ENCODE results near the gene RTCA. TPM values are rescaled to one million over a fixed set of nuclear protein-coding genes. Genes with fewer than 3 reads are reported as not detected.
"Not testable (repeated sequence)": the region's sequence is repeated elsewhere in the genome, so short reads cannot be mapped to it uniquely, and the experiment has no call there.

Gene RTCA
- total RNA-seq, 2 donors from 2014 or later = 20.2 to 30.7 TPM

DNA sequence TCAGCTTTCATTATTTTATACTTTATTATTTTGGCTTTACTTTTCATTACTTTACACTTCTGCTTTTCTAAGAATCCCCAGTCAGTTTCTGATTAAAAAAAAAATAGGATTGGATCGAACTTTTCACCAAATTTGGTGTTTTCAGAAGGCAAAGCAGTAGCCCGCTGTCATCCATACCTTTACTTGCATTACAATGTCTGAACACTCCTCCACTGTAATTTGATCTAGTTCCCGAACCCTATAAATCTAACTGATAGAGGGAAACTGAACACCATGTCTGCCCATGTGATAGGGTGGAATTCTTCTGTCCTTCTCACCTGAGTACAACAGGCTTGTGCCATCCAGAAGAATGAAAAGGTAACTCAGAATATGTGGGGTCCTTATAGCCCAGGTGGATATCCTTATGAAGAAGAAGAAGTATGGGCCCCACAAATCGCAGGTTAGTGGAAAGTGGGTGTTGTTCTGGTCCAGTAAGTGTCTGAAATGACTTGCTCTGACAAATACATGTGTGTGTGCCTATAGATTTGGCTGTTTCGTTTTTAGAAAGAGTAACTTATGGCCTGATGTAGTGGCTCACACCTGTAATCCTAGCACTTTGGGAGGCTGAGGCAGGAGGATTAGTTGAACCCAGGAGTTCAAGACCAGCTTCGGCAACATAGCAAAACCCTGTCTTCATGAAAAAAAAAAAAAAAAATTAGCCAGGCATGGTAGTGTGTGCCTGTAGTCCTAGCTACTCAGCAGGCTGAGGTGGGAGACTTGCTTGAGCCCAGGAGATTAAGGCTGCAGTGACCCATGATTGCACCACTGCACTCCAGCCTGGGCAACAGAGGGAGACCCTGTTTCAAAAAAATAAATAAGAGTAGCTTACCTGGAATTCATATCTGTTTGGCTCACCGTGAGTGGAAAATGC, 59.7 kb downstream of the RTCA start:
- no peaks in the 10 kb centered on the region for H3K9me3 ChIP-seq
- H3K27me3 ChIP-seq = no peaks in the 10 kb centered on the region
- no peak for DNase-seq (ENCODE audit: low spot score)
- no peak overlapping the region for H3K27ac ChIP-seq
- H3K4me1 ChIP-seq = peaks cover 0 to 6% of the 10 kb centered on the region in 2 donors
- H3K36me3 ChIP-seq = no peaks in the 10 kb centered on the region
- no peak overlapping the region for H3K4me3 ChIP-seq
- TF ChIP-seq, protein P1, sequence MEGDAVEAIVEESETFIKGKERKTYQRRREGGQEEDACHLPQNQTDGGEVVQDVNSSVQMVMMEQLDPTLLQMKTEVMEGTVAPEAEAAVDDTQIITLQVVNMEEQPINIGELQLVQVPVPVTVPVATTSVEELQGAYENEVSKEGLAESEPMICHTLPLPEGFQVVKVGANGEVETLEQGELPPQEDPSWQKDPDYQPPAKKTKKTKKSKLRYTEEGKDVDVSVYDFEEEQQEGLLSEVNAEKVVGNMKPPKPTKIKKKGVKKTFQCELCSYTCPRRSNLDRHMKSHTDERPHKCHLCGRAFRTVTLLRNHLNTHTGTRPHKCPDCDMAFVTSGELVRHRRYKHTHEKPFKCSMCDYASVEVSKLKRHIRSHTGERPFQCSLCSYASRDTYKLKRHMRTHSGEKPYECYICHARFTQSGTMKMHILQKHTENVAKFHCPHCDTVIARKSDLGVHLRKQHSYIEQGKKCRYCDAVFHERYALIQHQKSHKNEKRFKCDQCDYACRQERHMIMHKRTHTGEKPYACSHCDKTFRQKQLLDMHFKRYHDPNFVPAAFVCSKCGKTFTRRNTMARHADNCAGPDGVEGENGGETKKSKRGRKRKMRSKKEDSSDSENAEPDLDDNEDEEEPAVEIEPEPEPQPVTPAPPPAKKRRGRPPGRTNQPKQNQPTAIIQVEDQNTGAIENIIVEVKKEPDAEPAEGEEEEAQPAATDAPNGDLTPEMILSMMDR (IDR thresholded peaks at IDR 0.05) = no peak

DNA sequence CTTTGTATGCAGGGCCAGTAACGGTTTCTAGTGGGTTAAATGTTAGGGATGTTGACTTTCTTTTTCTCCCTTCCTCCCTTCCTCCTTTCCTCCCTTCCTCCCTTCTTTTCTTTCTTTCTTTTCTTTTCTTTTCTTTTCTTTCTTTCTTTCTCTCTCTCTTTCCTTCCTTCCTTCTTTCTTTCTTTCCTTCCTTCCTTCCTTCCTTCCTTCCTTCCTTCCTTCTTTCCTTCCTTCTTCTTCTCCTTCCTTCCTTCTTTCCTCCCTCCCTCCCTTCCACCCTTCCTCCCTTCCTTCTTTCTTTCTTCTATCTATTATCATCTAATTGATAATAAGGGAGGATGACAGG, 60.3 kb downstream of the RTCA start:
- not testable (repeated sequence) for H3K9me3 ChIP-seq; H3K36me3 ChIP-seq; DNase-seq (ENCODE audit: low spot score); H3K27me3 ChIP-seq; H3K27ac ChIP-seq; H3K4me1 ChIP-seq; H3K4me3 ChIP-seq

DNA sequence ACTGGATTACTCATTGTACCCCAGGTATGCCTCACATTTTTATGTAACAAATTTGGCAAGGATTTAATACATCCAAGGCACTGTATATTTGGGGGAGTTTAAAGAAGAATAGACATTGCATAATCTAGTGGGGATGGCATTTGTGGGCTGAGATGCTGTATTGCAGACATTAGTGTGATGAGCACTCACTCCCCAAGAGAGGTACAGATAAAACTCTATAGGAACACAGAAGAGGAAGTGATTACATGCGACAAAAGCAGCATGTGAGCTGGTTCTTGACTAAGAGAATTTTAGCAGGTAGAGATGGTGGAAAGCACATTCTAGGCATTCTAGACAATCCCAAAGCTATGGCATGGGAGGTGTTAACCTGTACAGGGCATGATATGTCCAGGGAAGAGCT, 62.1 kb downstream of the RTCA start:
- H3K36me3 ChIP-seq = no peaks in the 10 kb centered on the region
- TF ChIP-seq, protein P1 (IDR thresholded peaks at IDR 0.05) = no peak
- no peak overlapping the region for H3K4me3 ChIP-seq
- H3K9me3 ChIP-seq = no peaks in the 10 kb centered on the region
- H3K27me3 ChIP-seq = no peaks in the 10 kb centered on the region
- no peak overlapping the region for H3K27ac ChIP-seq
- no peak for DNase-seq (ENCODE audit: low spot score)
- peaks cover 0 to 5% of the 10 kb centered on the region in 2 donors for H3K4me1 ChIP-seq

DNA sequence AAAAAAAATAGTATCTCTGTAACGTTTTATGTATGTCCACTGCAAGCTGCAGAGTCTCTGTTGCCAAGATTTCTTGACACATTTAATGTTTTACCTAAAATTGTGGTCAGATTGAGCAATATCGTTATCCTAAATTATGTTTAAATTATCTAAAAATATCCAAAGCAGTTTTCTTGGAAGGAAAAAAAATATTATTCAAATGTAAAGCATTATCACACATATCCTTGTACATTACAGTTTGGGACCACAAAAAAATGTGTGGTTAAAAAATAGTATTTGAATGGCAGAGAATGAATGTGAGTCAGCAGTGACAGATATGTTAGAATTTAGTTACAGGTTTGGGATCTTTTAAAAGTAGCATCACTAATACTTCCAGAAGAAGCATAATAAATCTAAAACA, 65.1 kb downstream of the RTCA start:
- not testable (repeated sequence) for H3K36me3 ChIP-seq; H3K27ac ChIP-seq; H3K27me3 ChIP-seq; H3K4me3 ChIP-seq; H3K9me3 ChIP-seq; DNase-seq (ENCODE audit: low spot score); H3K4me1 ChIP-seq

DNA sequence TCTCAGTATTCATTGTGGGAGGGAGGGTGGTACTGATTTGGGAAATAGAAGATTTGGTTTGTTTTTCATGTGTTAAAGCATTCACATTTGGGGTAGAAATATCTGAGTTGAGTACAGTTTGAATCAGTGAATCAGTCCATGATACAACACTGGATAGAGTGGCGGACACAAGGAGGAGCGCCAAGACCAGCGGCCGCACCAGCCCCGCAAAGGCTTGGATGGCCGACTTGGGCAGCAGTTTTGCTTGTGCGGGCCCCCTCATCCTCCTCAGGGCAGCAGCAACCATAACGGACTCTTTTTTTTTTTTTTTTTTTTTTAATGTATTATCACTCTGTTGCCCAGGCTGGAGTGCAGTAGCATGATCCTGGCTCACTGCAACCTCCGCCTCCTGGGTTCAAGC, 66.3 kb downstream of the RTCA start:
- Histone ChIP-seq H3K4me3 (no peak overlapping the region), H3K9me3 (no peaks in the 10 kb centered on the region), H3K27me3 (no peaks in the 10 kb centered on the region), H3K4me1 (no peaks in the 10 kb centered on the region), H3K27ac (no peak overlapping the region), H3K36me3 (no peaks in the 10 kb centered on the region)
- DNase-seq (ENCODE audit: low spot score) = no peak
- TF ChIP-seq, protein P1 (IDR thresholded peaks at IDR 0.05) = no peak

DNA sequence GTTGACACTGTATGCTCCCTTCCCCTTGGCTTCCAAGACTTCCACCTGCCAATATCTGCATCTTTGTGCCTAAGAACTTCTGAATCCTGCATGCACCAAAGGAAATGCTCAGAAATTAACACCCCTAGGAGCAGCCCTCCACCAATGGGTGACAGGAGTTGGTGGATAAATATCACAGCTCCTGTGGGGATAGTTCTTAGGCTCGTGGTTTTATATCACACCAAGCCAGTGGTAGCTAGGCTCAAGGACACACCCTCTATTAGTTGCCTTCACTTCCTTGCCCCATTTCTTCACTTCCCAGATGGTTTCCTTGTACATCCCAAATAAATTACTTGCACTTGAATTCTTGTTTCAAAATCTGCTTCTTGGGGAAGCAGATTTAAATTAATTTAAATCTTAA, 69.4 kb downstream of the RTCA start:
- H3K36me3 ChIP-seq = no peaks in the 10 kb centered on the region
- H3K9me3 ChIP-seq = no peaks in the 10 kb centered on the region
- H3K27me3 ChIP-seq = no peaks in the 10 kb centered on the region
- no peaks in the 10 kb centered on the region for H3K4me1 ChIP-seq
- no peak overlapping the region for H3K4me3 ChIP-seq
- no peak overlapping the region for H3K27ac ChIP-seq
- TF ChIP-seq, protein P1 (IDR thresholded peaks at IDR 0.05) = no peak
- DNase-seq (ENCODE audit: low spot score) = no peak

DNA sequence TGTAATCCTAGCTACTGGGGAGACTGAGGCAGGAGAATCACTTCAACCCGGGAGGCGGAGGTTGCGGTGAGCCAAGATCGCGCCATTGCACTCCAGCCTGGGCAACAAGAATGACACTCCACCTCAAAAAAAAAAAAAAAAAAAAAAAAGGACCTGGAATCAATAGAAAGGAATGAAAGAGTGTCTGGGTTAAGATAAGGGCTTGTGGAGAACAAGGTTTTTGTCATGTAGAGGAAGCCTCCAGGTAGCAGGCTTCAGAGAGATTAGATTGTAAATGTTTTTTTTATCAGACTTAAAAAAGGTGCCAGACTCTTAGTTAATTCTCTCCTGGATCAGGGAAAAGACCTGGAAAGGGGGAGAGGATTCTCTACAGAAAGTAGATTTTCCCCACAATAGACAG, 71.9 kb downstream of the RTCA start:
- not testable (repeated sequence) for H3K27ac ChIP-seq; H3K27me3 ChIP-seq; DNase-seq (ENCODE audit: low spot score); H3K4me3 ChIP-seq; H3K9me3 ChIP-seq; H3K36me3 ChIP-seq; H3K4me1 ChIP-seq

DNA sequence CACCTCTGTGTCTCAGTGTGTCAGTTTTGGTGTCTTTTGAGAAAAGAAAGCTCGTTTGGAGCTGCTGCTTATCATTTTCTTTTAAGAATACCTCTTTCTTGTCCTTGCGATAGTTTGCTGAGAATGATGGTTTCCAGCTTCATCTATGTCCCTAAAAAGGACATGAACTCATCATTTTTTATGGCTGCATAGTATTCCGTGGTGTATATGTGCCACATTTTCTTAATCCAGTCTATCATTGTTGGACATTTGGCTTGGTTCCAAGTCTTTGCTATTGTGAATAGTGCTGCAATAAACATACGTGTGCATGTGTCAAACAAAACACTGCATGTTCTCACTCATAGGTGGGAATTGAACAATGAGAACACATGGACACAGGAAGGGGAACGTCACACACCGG, 73.7 kb downstream of the RTCA start:
- H3K27me3 ChIP-seq; H3K9me3 ChIP-seq; H3K4me3 ChIP-seq; H3K36me3 ChIP-seq; H3K27ac ChIP-seq; DNase-seq (ENCODE audit: low spot score); H3K4me1 ChIP-seq: not testable (repeated sequence)
